HepG2 (cell line): ENCODE data around the gene PARP6. TPM values are rescaled to one million over a fixed set of nuclear protein-coding genes. Genes with fewer than 3 reads are reported as not detected.

ENCODE experiments used
- ATAC-seq: fragments of 200-7000 bp; cut with Tn5 transposase; 3 replicates; pipeline ENCODE4 v1.9.1; 2020; ENCODE audit warnings: mild to moderate bottlenecking, moderate library complexity
- BruUV-seq: library from RNA; stranded (reverse); fragments of 400-500 nt; replicated peaks from 2 replicates; lab custom pipeline; 2021; lab: Mats Ljungman, UMichigan
- CTCF ChIA-PET: fragments of 300-600 bp; formaldehyde crosslinking; extraction: SDS; loops from one replicate; lab custom pipeline; 2021; ENCODE audit warnings: low total read pairs, inconsistent platforms, low intra/inter-chr PET ratio; lab: Yijun Ruan, JAX
- POLR2A ChIA-PET: fragments of 350-600 bp; sonication (Branson Sonifier 250); formaldehyde crosslinking; loops from one replicate; lab custom pipeline; 2020; ENCODE audit warnings: antibody characterized with exemption, inconsistent platforms; lab: Yijun Ruan, JAX
- DNase-seq: peaks from one replicate; pipeline ENCODE4 v3.0.0-alpha.2; 2015; ENCODE audit warnings: low spot score
- FAIRE-seq: peaks from 3 replicates; lab custom pipeline; 2011; peaks lifted over from hg19 to GRCh38; lab: Jason Lieb, UNC
- H2AFZ ChIP-seq: one replicate; pipeline ENCODE4 v1.6.1; 2011; ENCODE audit warnings: low read length, inconsistent platforms
- H3K27ac ChIP-seq: fragments of 300-600 bp; 3 replicates; pipeline ENCODE4 v1.8.0; 2011; ENCODE audit warnings: mixed run types, mild to moderate bottlenecking, mixed read lengths, low read length, inconsistent platforms; ENCODE audit not compliant: insufficient read depth; ENCODE audit errors: extremely low read length
- H3K27me3 ChIP-seq, 2 experiments: fragments of 200-600 bp in 1 of 2; 2 replicates in 1 of 2; 3 replicates in 1 of 2; pipeline versions ENCODE4 v1.6.0 to v1.8.0; 2011; ENCODE audit warnings: low read length in 2 of 2, mild to moderate bottlenecking in 2 of 2, moderate library complexity in 2 of 2, inconsistent platforms in 1 of 2; ENCODE audit not compliant: insufficient read depth in 2 of 2, control insufficient read depth in 1 of 2
- H3K36me3 ChIP-seq, 2 experiments: fragments of 200-600 bp in 1 of 2; replicated peaks in 1 of 2; 2 replicates in 1 of 2; 3 replicates in 1 of 2; pipeline versions ENCODE4 v1.5.1 to v1.8.0; 2011; ENCODE audit warnings: low read length in 2 of 2, inconsistent platforms in 1 of 2; ENCODE audit not compliant: insufficient read depth in 2 of 2, control insufficient read depth in 1 of 2
- H3K4me1 ChIP-seq: 2 replicates; pipeline ENCODE4 v1.5.1; 2012; ENCODE audit warnings: low read length, inconsistent platforms; ENCODE audit not compliant: insufficient read depth
- H3K4me2 ChIP-seq: 2 replicates; pipeline ENCODE4 v1.6.0; 2011; ENCODE audit warnings: low read depth, low read length, inconsistent platforms
- H3K4me3 ChIP-seq, 3 experiments: fragments of 200-600 bp in 1 of 3; sonication (generic), shearing (Covaris generic) in 1 of 3; replicated peaks in 1 of 3; 2 replicates each; pipeline ENCODE4 v1.5.1; 2011 to 2016; ENCODE audit warnings: low read length in 3 of 3, inconsistent platforms in 2 of 3, low read depth in 2 of 3, mild to moderate bottlenecking in 2 of 3, control low read depth in 1 of 3, mixed read lengths in 1 of 3; ENCODE audit not compliant: insufficient read depth in 1 of 3
- H3K79me2 ChIP-seq: one replicate; pipeline ENCODE4 v1.6.1; 2011; ENCODE audit warnings: low read length, inconsistent platforms; ENCODE audit not compliant: insufficient read depth
- H3K9ac ChIP-seq: 2 replicates; pipeline ENCODE4 v1.6.0; 2011; ENCODE audit warnings: mild to moderate bottlenecking, low read depth, low read length, inconsistent platforms; ENCODE audit not compliant: insufficient read depth
- H3K9me3 ChIP-seq: 2 replicates; pipeline ENCODE4 v1.5.1; 2012; ENCODE audit warnings: mild to moderate bottlenecking, low read length
- H4K20me1 ChIP-seq: 2 replicates; pipeline ENCODE4 v1.6.0; 2011; ENCODE audit warnings: inconsistent platforms, mild to moderate bottlenecking, low read length, moderate library complexity; ENCODE audit not compliant: insufficient read depth
- CEBPG ChIP-seq: IDR thresholded peaks from 2 replicates; pipeline ENCODE4 v1.6.1; 2016
- ELF1 ChIP-seq: sonication (generic); formaldehyde crosslinking; IDR thresholded peaks from 2 replicates; pipeline ENCODE4 v1.4.0; 2020; ENCODE audit warnings: missing genetic modification reagents
- MED1 ChIP-seq: sonication (generic); formaldehyde crosslinking; IDR thresholded peaks from 2 replicates; pipeline ENCODE4 v1.4.0; 2020; ENCODE audit warnings: missing genetic modification reagents
- REL ChIP-seq: sonication (generic); formaldehyde crosslinking; conservative IDR thresholded peaks from 2 replicates; pipeline ENCODE4 v1.8.0; 2022; ENCODE audit warnings: mild to moderate bottlenecking, missing genetic modification reagents, moderate library complexity
- SMARCC2 ChIP-seq: fragments of 450-650 bp; IDR thresholded peaks from 2 replicates; pipeline ENCODE4 v1.6.1; 2017; ENCODE audit warnings: antibody characterized with exemption, mild to moderate bottlenecking
- TCF12 ChIP-seq, 2 experiments: fragments of 450-650 bp in 1 of 2; sonication (generic) in 1 of 2; formaldehyde crosslinking in 1 of 2; IDR thresholded peaks; 2 replicates each; pipeline versions ENCODE4 v1.6.1 to v1.8.0; 2017 to 2022; ENCODE audit warnings: antibody characterized with exemption in 1 of 2, mild to moderate bottlenecking in 1 of 2, missing genetic modification reagents in 1 of 2, moderate library complexity in 1 of 2
- TRIM22 ChIP-seq: fragments of 450-650 bp; IDR thresholded peaks from 2 replicates; pipeline ENCODE4 v1.6.1; 2017
- ZNF142 ChIP-seq: sonication (generic); formaldehyde crosslinking; IDR thresholded peaks from 2 replicates; pipeline ENCODE4 v1.4.0; 2020; ENCODE audit warnings: missing genetic modification reagents
- ZNF17 ChIP-seq: sonication (generic); formaldehyde crosslinking; IDR thresholded peaks from 2 replicates; pipeline ENCODE4 v1.5.0; 2020; ENCODE audit warnings: mild to moderate bottlenecking, missing genetic modification reagents
- ZNF207 ChIP-seq: fragments of 450-650 bp; IDR thresholded peaks from 2 replicates; pipeline ENCODE4 v1.6.1; 2016; ENCODE audit warnings: antibody characterized with exemption, borderline replicate concordance
- ZNF251 ChIP-seq: sonication (generic); formaldehyde crosslinking; IDR thresholded peaks from 2 replicates; pipeline ENCODE4 v1.9.0; 2021; ENCODE audit warnings: mild to moderate bottlenecking, missing genetic modification reagents
- WGBS: methylation state at CpG from one replicate; pipeline ENCODE4 v1.1.6; 2017; ENCODE audit warnings: low lambda C conversion rate; 5-methylcytosine and 5-hydroxymethylcytosine counted together
- in situ Hi-C: cut with HindIII; loops from 2 replicates; pipeline ENCODE4 v1.10.0; 2017; ENCODE audit warnings: low pct_unique_long_range_greater_than_20kb; ENCODE audit not compliant: extremely low pct_ligation_motif_present
- intact Hi-C: fragments of 100-400 bp; cut with micrococcal nuclease; formaldehyde crosslinking; loops from one replicate; pipeline ENCODE4 v1.10.0; 2022; ENCODE audit not compliant: unreplicated experiment
- polyA plus RNA-seq, 8 experiments: library from polyadenylated mRNA; depleted of rRNA in 3 of 8; stranded (reverse) in 7 of 8; unstranded in 1 of 8; fragments of >200 nt; fragmentation: Illumina TruSeq in 4 of 8; extraction: Trizol in 4 of 8; gene quantifications; 2 replicates each; pipeline versions ENCODE4 v1.2.1 to v1.2.3, GENCODE V29; 2011 to 2016; ENCODE audit warnings: low read depth in 4 of 8, missing spikeins in 1 of 8, mixed read lengths in 1 of 8; ENCODE audit not compliant: insufficient read depth in 1 of 8
- total RNA-seq, 5 experiments: library from RNA; depleted of rRNA; stranded (reverse); fragments of >200 nt; fragmentation: Illumina TruSeq; extraction: Trizol; gene quantifications; 2 replicates each; pipeline ENCODE4 v1.2.3, GENCODE V29; 2016; ENCODE audit warnings: low read depth in 1 of 5
- TF ChIP-seq, protein P1 (sequence below): sonication (generic); formaldehyde crosslinking; IDR thresholded peaks from 2 replicates; pipeline ENCODE4 v1.4.0; 2020; ENCODE audit warnings: missing genetic modification reagents

Gene PARP6
- total and polyA plus RNA-seq, 2 of the 13 experiments (the other 11 are each of a cell fraction or from before 2014, with no cell fraction given) = 0.22 to 0.87 TPM

DNA sequence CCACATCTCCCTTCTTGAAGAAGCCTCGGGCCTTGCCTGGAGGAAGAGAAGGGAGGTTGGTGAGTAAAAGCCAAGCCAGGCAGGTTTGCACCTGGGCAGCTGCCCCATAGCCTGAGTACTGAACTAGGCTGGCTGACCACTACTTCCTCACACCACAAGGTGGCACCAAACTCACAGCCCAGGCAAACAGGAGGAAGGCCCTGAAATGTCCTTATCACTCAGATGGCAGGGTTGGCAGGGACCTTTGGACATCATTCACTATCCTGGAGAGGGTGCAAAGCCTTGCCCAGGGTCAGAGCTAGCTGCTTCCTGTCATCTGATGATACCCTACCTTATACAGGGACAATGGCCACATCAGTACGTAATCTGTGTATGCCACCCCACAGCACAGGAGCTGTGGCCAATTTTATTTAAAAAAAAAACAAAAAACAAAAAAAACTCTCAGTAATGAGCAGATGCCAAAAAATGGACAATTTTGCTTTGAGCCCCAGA is 72.6 kb downstream of the PARP6 start:
- H3K27me3 ChIP-seq = peaks cover 6 to 11% of the 10 kb centered on the region in 2 experiments; a peak in 3 of 5 replicates
- no peak overlapping the region for H3K4me3 ChIP-seq
- peak; percentile 76 for DNase-seq
- H3K4me2 ChIP-seq = no peak overlapping the region
- H2AFZ ChIP-seq = no peak overlapping the region
- no TSS peak for BruUV-seq
- peaks cover 68% of the 10 kb centered on the region for H4K20me1 ChIP-seq
- peak; percentile 59 for ATAC-seq
- H3K9ac ChIP-seq = no peak overlapping the region
- H3K9me3 ChIP-seq = no peaks in the 10 kb centered on the region
- POLR2A ChIA-PET = interaction anchor here (1.3 to 2.2 kb wide), 3 partner anchors 11 to 84 kb away, joined by 3 to 6 read pairs (median 5); no protein-coding TSS in a partner anchor
- intact Hi-C loops = loop anchor here (1.0 to 2.0 kb wide), 3 partner anchors 27 to 87 kb away; partner anchors contain the start of gene PKM
- peaks cover 36 to 62% of the 10 kb centered on the region in 2 experiments for H3K36me3 ChIP-seq
- FAIRE-seq = peak; percentile 90
- CTCF ChIA-PET = interaction anchor here (0.6 to 2.0 kb wide), 4 partner anchors 83 to 142 kb away, joined by 3 to 35 read pairs (median 4); no protein-coding TSS in a partner anchor
- in situ Hi-C loops = loop anchor here (5.0 kb wide), 1 partner anchor 88 kb away; no protein-coding TSS in a partner anchor
- H3K27ac ChIP-seq = no peak overlapping the region
- H3K4me1 ChIP-seq = peaks cover 24% of the 10 kb centered on the region
- 100% methylated on average over 1 of the region's 2 CpGs for WGBS
- no peaks in the 10 kb centered on the region for H3K79me2 ChIP-seq
- 0 out of 2 replicates have a peak, but pooled peaks have one; percentile 28 for TF ChIP-seq ELF1
- TF ChIP-seq SMARCC2 = no peak
- no peak for TF ChIP-seq TCF12 (IDR thresholded peaks at IDR 0.05)
- TF ChIP-seq TCF12 (CRISPR knock-in tag; IDR thresholded peaks at IDR 0.05) = no peak
- TF ChIP-seq ZNF142 (CRISPR knock-in tag) = no peak
- TF ChIP-seq REL (CRISPR knock-in tag) = no peak
- no peak for TF ChIP-seq MED1
- no peak for TF ChIP-seq TRIM22
- TF ChIP-seq CEBPG = 0 out of 2 replicates have a peak, but pooled peaks have one; percentile 12
- TF ChIP-seq ZNF207 = no peak
- TF ChIP-seq, protein P1, sequence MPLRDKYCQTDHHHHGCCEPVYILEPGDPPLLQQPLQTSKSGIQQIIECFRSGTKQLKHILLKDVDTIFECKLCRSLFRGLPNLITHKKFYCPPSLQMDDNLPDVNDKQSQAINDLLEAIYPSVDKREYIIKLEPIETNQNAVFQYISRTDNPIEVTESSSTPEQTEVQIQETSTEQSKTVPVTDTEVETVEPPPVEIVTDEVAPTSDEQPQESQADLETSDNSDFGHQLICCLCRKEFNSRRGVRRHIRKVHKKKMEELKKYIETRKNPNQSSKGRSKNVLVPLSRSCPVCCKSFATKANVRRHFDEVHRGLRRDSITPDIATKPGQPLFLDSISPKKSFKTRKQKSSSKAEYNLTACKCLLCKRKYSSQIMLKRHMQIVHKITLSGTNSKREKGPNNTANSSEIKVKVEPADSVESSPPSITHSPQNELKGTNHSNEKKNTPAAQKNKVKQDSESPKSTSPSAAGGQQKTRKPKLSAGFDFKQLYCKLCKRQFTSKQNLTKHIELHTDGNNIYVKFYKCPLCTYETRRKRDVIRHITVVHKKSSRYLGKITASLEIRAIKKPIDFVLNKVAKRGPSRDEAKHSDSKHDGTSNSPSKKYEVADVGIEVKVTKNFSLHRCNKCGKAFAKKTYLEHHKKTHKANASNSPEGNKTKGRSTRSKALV (CRISPR knock-in tag) = no peak
- TF ChIP-seq ZNF17 = no peak
- no peak; the same call in 1 of the 2 replicates for TF ChIP-seq ZNF251
